ENCODE measurements around the gene HYLS1.

DNA sequence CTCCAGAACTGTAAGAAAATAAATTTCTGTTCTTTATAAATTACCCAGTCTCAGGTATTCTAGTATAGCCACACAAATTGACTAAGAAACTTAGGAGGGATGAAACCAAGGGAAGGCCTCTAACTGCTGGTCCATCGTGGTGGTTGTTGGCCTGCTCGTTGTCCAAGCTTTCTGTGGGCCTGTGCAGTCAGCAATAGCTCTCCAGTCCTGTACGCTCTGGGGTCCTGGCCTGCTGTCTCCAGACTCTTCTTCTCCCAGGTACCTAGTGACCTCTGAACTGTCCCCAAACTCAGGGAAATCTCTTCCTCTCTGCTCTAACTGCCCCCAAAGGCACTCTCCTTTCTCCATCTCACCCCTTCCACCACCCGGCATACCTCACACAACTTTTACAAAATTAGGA lies 52.7 kb downstream of the HYLS1 start:
- TF ChIP-seq EZH2 (IDR thresholded peaks at IDR 0.05) (no peak), POLR2AphosphoS5 (IDR thresholded peaks at IDR 0.05; ENCODE audit: borderline replicate concordance, low read depth, low read length) (no peak), FOXP2 (optimal IDR thresholded peaks at IDR 0.05; ENCODE audit: control extremely low read depth, extremely low read length, insufficient read depth) (no peak)
